ENCODE results near the gene ITIH5. TPM values are rescaled to one million over a fixed set of nuclear protein-coding genes. Genes with fewer than 3 reads are reported as not detected.

Gene ITIH5
- total RNA-seq, 3 donors from 2014 or later (not counting 1 experiment from before 2014, with no cell fraction given): not detected

DNA sequence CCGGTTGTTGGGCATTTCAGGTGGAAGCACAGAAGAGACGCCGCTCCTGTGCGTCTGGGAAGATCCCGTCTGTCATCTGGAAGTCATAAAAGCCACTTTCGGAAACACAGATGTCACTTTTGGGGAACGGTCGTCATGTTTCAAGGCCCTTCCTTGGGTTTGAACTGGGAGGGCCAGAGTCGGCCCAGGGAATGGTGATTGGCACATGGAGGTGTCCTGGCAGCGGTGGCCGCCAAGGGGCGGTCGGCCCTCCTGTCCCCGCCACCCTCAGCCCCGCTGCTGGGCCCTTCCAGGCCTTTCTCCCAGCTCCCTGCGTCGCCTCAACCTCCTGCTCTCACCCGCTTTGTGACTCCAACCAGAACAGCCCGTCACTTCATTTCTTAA lies 140.8 kb downstream of the ITIH5 start:
- peaks cover 2 to 18% of the 10 kb centered on the region in 2 donors for H3K27me3 Mint-ChIP-seq (ENCODE audit: low read depth in 2 of 2)
- TF ChIP-seq, protein P1, sequence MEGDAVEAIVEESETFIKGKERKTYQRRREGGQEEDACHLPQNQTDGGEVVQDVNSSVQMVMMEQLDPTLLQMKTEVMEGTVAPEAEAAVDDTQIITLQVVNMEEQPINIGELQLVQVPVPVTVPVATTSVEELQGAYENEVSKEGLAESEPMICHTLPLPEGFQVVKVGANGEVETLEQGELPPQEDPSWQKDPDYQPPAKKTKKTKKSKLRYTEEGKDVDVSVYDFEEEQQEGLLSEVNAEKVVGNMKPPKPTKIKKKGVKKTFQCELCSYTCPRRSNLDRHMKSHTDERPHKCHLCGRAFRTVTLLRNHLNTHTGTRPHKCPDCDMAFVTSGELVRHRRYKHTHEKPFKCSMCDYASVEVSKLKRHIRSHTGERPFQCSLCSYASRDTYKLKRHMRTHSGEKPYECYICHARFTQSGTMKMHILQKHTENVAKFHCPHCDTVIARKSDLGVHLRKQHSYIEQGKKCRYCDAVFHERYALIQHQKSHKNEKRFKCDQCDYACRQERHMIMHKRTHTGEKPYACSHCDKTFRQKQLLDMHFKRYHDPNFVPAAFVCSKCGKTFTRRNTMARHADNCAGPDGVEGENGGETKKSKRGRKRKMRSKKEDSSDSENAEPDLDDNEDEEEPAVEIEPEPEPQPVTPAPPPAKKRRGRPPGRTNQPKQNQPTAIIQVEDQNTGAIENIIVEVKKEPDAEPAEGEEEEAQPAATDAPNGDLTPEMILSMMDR (IDR thresholded peaks at IDR 0.05): no peak
- peaks cover 2% of the 10 kb centered on the region for H3K4me1 ChIP-seq (ENCODE audit: control insufficient read depth, insufficient read depth, low read length)
- no peak overlapping the region for H3K4me3 Mint-ChIP-seq
- no peaks in the 10 kb centered on the region for H3K36me3 ChIP-seq (ENCODE audit: control insufficient read depth, insufficient read depth, low read length)
- H3K27me3 ChIP-seq (ENCODE audit: control insufficient read depth, insufficient read depth, low read length): peaks cover 4% of the 10 kb centered on the region
- no peaks in the 10 kb centered on the region for H3K9me3 ChIP-seq (ENCODE audit: control insufficient read depth, insufficient read depth, low read length)
- peaks cover 5% of the 10 kb centered on the region in 2 donors for H3K4me1 Mint-ChIP-seq
- WGBS (ENCODE audit: insufficient coverage): 85% methylated on average over 19 of the region's 19 CpGs
- no peak overlapping the region for H3K27ac ChIP-seq (ENCODE audit: low read length)
- intact Hi-C loops (cut with micrococcal nuclease): loop anchor here (5.0 kb wide), 1 partner anchor 1776 kb away; no protein-coding TSS in a partner anchor
- no peaks in the 10 kb centered on the region for H3K36me3 Mint-ChIP-seq
- no peak overlapping the region for H3K4me3 ChIP-seq (ENCODE audit: low read length)
- DNase-seq (no peak), ATAC-seq (no peak)
- no peak overlapping the region for H3K27ac Mint-ChIP-seq
- no peaks in the 10 kb centered on the region for H3K9me3 Mint-ChIP-seq

DNA sequence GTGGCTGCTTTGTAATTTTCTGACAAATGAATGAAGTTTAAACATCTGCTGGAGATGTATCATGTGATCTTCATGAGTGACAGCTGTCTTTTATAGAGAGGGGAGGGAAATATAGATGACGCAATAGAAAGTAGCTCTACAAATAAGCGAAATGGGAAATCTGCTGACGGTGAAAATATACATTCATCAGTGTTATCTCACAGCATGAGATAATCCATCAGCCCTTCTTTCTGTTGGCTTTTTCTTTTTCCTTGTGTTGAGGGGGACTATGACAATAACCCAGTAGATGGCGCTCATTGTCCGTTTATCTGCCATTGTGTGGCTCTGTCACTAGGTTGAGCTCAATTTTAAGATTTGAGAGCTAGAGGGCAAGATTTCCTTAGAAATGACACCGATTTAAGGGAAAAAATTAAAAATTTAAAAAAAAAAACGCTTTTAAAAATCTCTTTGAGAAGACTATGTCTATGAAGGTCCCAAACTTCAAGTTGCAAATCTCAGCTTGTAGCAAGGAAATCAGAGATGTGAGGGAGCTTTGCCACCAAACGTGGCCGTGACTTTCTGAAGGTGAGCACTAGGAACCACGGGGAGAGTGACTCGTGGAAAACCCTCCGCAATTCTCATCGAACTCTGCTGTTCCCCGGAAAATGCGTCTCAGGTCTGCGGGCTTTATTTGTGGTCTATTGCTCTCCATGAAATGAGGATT lies 141.3 kb downstream of the ITIH5 start:
- DNase-seq: peak in 1 of 2 donors; percentile 89
- no peak overlapping the region for H3K27ac Mint-ChIP-seq
- H3K27me3 Mint-ChIP-seq (ENCODE audit: low read depth in 2 of 2): peaks cover 0 to 14% of the 10 kb centered on the region in 2 donors

DNA sequence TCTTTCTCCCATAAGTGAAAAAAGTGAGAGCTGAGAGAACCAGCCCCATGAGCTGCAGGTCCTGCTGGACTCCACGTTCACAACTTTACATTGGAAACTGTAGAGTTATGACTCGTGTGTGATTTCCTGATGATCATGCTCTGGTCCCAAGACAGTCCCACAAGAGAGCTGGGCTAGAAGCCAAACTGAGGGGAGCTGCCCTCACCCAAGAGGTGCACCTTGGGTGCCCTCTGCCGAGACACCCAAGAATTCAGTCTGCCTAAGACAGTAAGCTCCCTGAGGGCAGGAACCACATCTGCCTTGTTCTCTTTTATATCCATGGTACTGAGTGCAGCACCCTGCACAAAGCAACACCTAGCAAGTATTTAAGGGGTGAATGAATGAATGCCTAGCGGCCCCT lies 143.1 kb downstream of the ITIH5 start:
- TF ChIP-seq, protein P1 (IDR thresholded peaks at IDR 0.05): no peak
- Histone ChIP-seq H3K4me3 (ENCODE audit: low read length) (no peak overlapping the region), H3K27me3 (ENCODE audit: control insufficient read depth, insufficient read depth, low read length) (no peaks in the 10 kb centered on the region), H3K36me3 (ENCODE audit: control insufficient read depth, insufficient read depth, low read length) (no peaks in the 10 kb centered on the region), H3K27ac (ENCODE audit: low read length) (no peak overlapping the region), H3K4me1 (ENCODE audit: control insufficient read depth, insufficient read depth, low read length) (peaks cover 4% of the 10 kb centered on the region), H3K9me3 (ENCODE audit: control insufficient read depth, insufficient read depth, low read length) (no peaks in the 10 kb centered on the region)
- ATAC-seq (no peak), DNase-seq (no peak)
- 74% methylated on average over 4 of the region's 4 CpGs for WGBS (ENCODE audit: insufficient coverage)
- intact Hi-C loops (cut with micrococcal nuclease): no loop called here
- Mint-ChIP-seq H3K27ac (no peak overlapping the region), H3K9me3 (no peaks in the 10 kb centered on the region), H3K36me3 (no peaks in the 10 kb centered on the region), H3K27me3 (ENCODE audit: low read depth in 2 of 2) (peaks cover 0 to 9% of the 10 kb centered on the region in 2 donors), H3K4me3 (no peak overlapping the region), H3K4me1 (peaks cover 5% of the 10 kb centered on the region in 2 donors)

More for the DNA sequence above, 141.3 kb downstream of the ITIH5 start:
- intact Hi-C loops (cut with micrococcal nuclease): loop anchor here (1.0 to 5.0 kb wide), 2 partner anchors 162 to 1777 kb away; no protein-coding TSS in a partner anchor
- Histone ChIP-seq H3K27ac (ENCODE audit: low read length) (no peak overlapping the region), H3K9me3 (ENCODE audit: control insufficient read depth, insufficient read depth, low read length) (no peaks in the 10 kb centered on the region), H3K4me1 (ENCODE audit: control insufficient read depth, insufficient read depth, low read length) (peaks cover 4% of the 10 kb centered on the region), H3K27me3 (ENCODE audit: control insufficient read depth, insufficient read depth, low read length) (peaks cover 4% of the 10 kb centered on the region), H3K4me3 (ENCODE audit: low read length) (no peak overlapping the region), H3K36me3 (ENCODE audit: control insufficient read depth, insufficient read depth, low read length) (no peaks in the 10 kb centered on the region)
- Mint-ChIP-seq H3K36me3 (no peaks in the 10 kb centered on the region), H3K9me3 (no peaks in the 10 kb centered on the region), H3K4me3 (no peak overlapping the region), H3K4me1 (peaks cover 5% of the 10 kb centered on the region in 2 donors)
- peak; percentile 80 to 94 (median 82) for ATAC-seq
- WGBS (ENCODE audit: insufficient coverage): 43% methylated on average over 16 of the region's 16 CpGs
- TF ChIP-seq, protein P1 (IDR thresholded peaks at IDR 0.05): peak; percentile 76
